ENCODE results near the gene MED31. TPM values are rescaled to one million over a fixed set of nuclear protein-coding genes. Genes with fewer than 3 reads are reported as not detected.

The MED31 gene
- total RNA-seq, 1 experiment from 2014 or later = 41.4 TPM

DNA sequence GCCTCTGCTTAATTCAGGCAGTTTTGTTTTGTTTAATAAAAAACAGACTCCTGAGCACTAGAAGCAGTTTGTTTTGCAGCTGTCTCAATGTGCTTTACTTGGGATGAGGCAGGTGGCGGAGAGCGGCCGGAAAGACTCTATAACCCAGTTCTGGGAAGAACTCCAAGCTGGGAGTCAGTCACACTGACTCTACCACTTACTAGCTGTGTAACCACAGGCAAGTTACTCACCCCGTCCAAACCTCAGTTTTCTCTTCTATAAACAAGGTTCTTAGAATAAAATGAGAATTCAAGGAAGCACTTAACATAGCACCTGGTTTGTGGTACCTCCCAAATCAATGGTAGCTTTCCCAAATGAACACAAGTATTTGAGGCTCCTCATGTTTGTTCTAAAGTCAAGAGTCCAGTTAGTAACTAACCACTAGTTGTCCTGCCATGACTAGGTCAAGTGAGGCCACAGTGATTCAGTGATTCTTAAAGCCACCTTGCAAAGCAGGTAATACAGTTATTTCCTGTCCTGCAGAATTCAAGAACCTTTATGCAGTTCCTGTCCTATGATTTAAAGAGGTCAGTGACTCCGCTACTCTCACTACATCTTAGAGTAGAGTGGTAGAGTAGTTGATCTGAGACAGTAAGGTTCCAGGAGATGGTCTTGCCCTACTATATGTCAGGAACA, 7.8 kb downstream of the MED31 start:
- BruUV-seq (replicated peaks) = no TSS peak
- ChIA-PET CTCF (no interaction called here), POLR2A (ENCODE audit: unreplicated experiment) (no interaction called here)
- H3K27me3 ChIP-seq (ENCODE audit: insufficient read depth, low read depth) = no peaks in the 10 kb centered on the region
- no peak overlapping the region for H3K4me2 ChIP-seq
- TF ChIP-seq CTCF (conservative IDR thresholded peaks at IDR 0.05) = no peak
- no peak for TF ChIP-seq EZH2 (IDR thresholded peaks at IDR 0.05; ENCODE audit: low read depth)
- H3K36me3 ChIP-seq (ENCODE audit: low read depth) = peaks cover 40% of the 10 kb centered on the region
- DNase-seq = no peak
- H3K27ac ChIP-seq = no peak overlapping the region
- peaks cover 47% of the 10 kb centered on the region for H3F3A ChIP-seq (ENCODE audit: insufficient read depth, low read depth)
- H3K4me3 ChIP-seq = no peak overlapping the region
- H3K9me2 ChIP-seq (ENCODE audit: insufficient read depth) = no peaks in the 10 kb centered on the region
- no peaks in the 10 kb centered on the region for H3K9me3 ChIP-seq (ENCODE audit: insufficient read depth, low read depth)
- intact Hi-C loops (cut with micrococcal nuclease; ENCODE audit: unreplicated experiment) = loop anchor here (5.0 kb wide), 1 partner anchor 186 kb away; no protein-coding TSS in a partner anchor
- H2AFZ ChIP-seq = no peak overlapping the region
- H3K79me2 ChIP-seq (ENCODE audit: low read depth) = peaks cover 82% of the 10 kb centered on the region
- H3K4me1 ChIP-seq (replicated peaks; ENCODE audit: insufficient read depth) = peaks cover 29% of the 10 kb centered on the region
- peaks cover 24% of the 10 kb centered on the region for H4K20me1 ChIP-seq (ENCODE audit: insufficient read depth)

DNA sequence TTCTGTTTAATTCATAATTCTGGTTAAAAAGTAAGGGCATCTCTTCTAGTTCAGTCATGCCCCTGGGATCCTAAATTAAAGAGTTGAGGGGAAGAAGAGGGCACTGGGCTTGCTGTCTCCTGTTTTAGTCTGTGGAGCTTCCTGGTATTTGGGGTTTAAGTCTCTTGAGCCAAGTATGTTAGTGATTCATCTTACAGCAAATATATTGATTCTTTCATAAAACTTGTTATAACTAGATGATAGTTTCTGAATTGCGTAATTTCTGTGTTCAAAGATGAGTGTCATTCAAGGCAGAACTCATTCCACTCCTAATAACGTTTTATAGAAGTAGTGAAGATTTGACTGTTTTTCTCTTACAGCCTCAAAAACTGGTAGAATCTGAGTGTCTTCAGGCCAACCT, 8.8 kb downstream of the MED31 start:
- intact Hi-C loops (cut with micrococcal nuclease; ENCODE audit: unreplicated experiment) = loop anchor here (5.0 kb wide), 1 partner anchor 185 kb away; no protein-coding TSS in a partner anchor
- no peaks in the 10 kb centered on the region for H3K9me2 ChIP-seq (ENCODE audit: insufficient read depth)
- no peaks in the 10 kb centered on the region for H3K27me3 ChIP-seq (ENCODE audit: insufficient read depth, low read depth)
- H3K36me3 ChIP-seq (ENCODE audit: low read depth) = peaks cover 30% of the 10 kb centered on the region
- peaks cover 14% of the 10 kb centered on the region for H4K20me1 ChIP-seq (ENCODE audit: insufficient read depth)
- H3K27ac ChIP-seq = 0 out of 2 replicates have a peak overlapping the region, but pooled peaks have one; percentile 7
- peak overlapping the region; percentile 95 for H3K4me2 ChIP-seq
- ChIA-PET POLR2A (ENCODE audit: unreplicated experiment) (no interaction called here), CTCF (no interaction called here)
- peaks cover 31% of the 10 kb centered on the region for H3K4me1 ChIP-seq (replicated peaks; ENCODE audit: insufficient read depth)
- no peak overlapping the region for H2AFZ ChIP-seq
- no peak for TF ChIP-seq CTCF (conservative IDR thresholded peaks at IDR 0.05)
- no peak for TF ChIP-seq EZH2 (IDR thresholded peaks at IDR 0.05; ENCODE audit: low read depth)
- BruUV-seq (replicated peaks) = no TSS peak
- H3K4me3 ChIP-seq = peak overlapping the region; percentile 81; the same call in 1 of the 2 replicates
- peaks cover 82% of the 10 kb centered on the region for H3K79me2 ChIP-seq (ENCODE audit: low read depth)
- no peaks in the 10 kb centered on the region for H3K9me3 ChIP-seq (ENCODE audit: insufficient read depth, low read depth)
- DNase-seq = peak in 1 of 2 experiments; percentile 71
- H3F3A ChIP-seq (ENCODE audit: insufficient read depth, low read depth) = peaks cover 47% of the 10 kb centered on the region

DNA sequence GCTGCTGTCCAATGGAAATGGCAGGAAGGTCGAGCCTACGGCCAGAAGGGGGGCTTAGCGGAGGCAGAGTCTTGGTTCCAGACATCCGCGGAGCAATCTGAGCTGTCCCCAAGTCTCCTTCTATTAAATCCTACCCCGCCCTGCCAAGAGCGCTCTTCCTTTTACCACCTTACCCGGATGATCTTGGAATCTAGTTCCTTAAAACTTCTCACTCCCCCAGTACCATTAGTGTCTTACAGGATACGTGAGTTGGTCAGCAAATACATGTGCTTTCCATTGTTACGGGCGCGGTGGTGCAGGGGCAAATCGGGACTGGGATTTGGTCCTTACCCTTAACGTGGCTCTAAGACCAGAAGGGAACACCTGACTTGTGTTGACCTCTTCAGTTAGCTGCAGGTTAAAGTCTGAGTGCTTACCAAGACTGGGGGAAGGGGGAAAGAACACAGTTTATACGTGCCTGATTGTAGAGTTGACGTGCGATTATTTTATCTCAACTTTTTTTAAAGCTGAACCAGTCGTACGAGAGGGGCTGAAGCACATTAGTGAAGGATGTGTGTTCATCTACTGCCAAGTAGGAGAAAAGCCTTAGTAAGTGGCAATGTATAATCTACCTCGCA, 10.1 kb downstream of the MED31 start:
- peaks cover 28% of the 10 kb centered on the region for H3K36me3 ChIP-seq (ENCODE audit: low read depth)
- peak; percentile 37 to 54 for DNase-seq
- peaks cover 31% of the 10 kb centered on the region for H3K4me1 ChIP-seq (replicated peaks; ENCODE audit: insufficient read depth)
- TF ChIP-seq CTCF (conservative IDR thresholded peaks at IDR 0.05) (no peak), EZH2 (IDR thresholded peaks at IDR 0.05; ENCODE audit: low read depth) (no peak)
- CTCF ChIA-PET = no interaction called here
- H2AFZ ChIP-seq = peak overlapping the region; percentile 93
- H3K27me3 ChIP-seq (ENCODE audit: insufficient read depth, low read depth) = no peaks in the 10 kb centered on the region
- no peaks in the 10 kb centered on the region for H3K9me3 ChIP-seq (ENCODE audit: insufficient read depth, low read depth)
- H3K4me3 ChIP-seq = peak overlapping the region; percentile 81
- BruUV-seq (replicated peaks) = TSS peak; percentile 75
- H3K4me2 ChIP-seq = peak overlapping the region; percentile 95
- H4K20me1 ChIP-seq (ENCODE audit: insufficient read depth) = peaks cover 9% of the 10 kb centered on the region; the same call in 1 of the 2 replicates
- H3F3A ChIP-seq (ENCODE audit: insufficient read depth, low read depth) = peaks cover 47% of the 10 kb centered on the region
- peaks cover 75% of the 10 kb centered on the region for H3K79me2 ChIP-seq (ENCODE audit: low read depth)
- intact Hi-C loops (cut with micrococcal nuclease; ENCODE audit: unreplicated experiment) = loop anchor here (2.0 to 5.0 kb wide), 2 partner anchors 169 to 184 kb away; no protein-coding TSS in a partner anchor
- POLR2A ChIA-PET (ENCODE audit: unreplicated experiment) = no interaction called here
- no peaks in the 10 kb centered on the region for H3K9me2 ChIP-seq (ENCODE audit: insufficient read depth)
- peak overlapping the region; percentile 71 for H3K27ac ChIP-seq

Measured in PC-9 (cell line).